Astrocyte (in vitro differentiated cells and primary cell): ENCODE data around the gene RSRC2.

Experiments
- CTCF ChIP-seq: IDR thresholded peaks from 2 replicates; pipeline ENCODE4 v1.5.1; 2011; ENCODE audit warnings: low read depth, mild to moderate bottlenecking, inconsistent platforms, low read length, moderate library complexity; ENCODE audit not compliant: insufficient read depth
- EZH2 ChIP-seq: IDR thresholded peaks from 2 replicates; pipeline ENCODE4 v1.6.1; 2012; ENCODE audit warnings: mild to moderate bottlenecking, low read length, inconsistent platforms; ENCODE audit not compliant: insufficient read depth

GRCh38 chr12:122460641-122461040 lies 66.1 kb downstream of the RSRC2 start:
- TF ChIP-seq CTCF (no peak), EZH2 (no peak)
